AG08396 (cell line): ENCODE data around the gene MYCBPAP.

ENCODE experiments used
- DNase-seq: peaks from one replicate; pipeline ENCODE4 v3.0.0; 2012; ENCODE audit warnings: low spot score, mixed read lengths

MYCBPAP gene

GRCh38 chr17:50573866-50574611 lies 65.8 kb downstream of the MYCBPAP start:
- no peak for DNase-seq

- DNase-seq, result no peak
These were observed 67.5 kb downstream of the MYCBPAP start for GRCh38 chr17:50575581-50576210.

GRCh38 chr17:50576864-50577263 lies 68.6 kb downstream of the MYCBPAP start:
- no peak for DNase-seq

- DNase-seq, result no peak
These were observed 69.3 kb downstream of the MYCBPAP start for GRCh38 chr17:50577451-50577954.

- no peak for DNase-seq
These were observed 69.9 kb downstream of the MYCBPAP start for GRCh38 chr17:50578173-50578572.

- DNase-seq, result no peak
These were observed 71.2 kb downstream of the MYCBPAP start for GRCh38 chr17:50579399-50579798.

GRCh38 chr17:50580646-50581045 lies 72.4 kb downstream of the MYCBPAP start:
- no peak for DNase-seq
